Measurements from ENCODE around the gene DAW1. TPM values are rescaled to one million over a fixed set of nuclear protein-coding genes. Genes with fewer than 3 reads are reported as not detected.
A peak's percentile ranks its signal among the peaks of the same experiment; 100 is the strongest.

The DAW1 gene
- polyA plus RNA-seq, 1 of the 3 experiments (the other 2 are of a cell fraction) = 1.2 TPM

DNA sequence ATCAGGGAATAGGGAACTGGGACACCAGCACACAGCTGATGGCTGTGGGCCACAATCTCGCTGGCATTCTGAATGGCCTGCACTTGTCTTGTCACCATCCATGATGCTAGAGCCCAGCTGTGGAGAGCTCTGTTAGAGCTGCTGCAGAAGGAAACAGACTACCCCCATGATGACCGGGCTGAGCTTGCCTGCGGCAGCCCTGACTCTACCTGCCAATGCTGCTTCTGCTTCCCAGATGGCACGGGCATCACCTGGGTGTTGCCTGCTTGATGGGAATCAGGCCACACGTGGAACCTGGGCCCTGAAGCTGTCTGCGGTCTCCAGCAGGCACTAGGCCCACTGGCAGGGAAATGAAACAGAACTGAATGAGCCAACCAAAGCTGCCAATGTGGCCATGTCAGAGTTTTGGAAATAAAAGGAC, 11.2 kb upstream of the DAW1 start:
- 0 out of 2 replicates have a peak overlapping the region, but pooled peaks have one; percentile 20 for H3K9ac ChIP-seq
- no peak overlapping the region for H3K4me2 ChIP-seq
- ChIA-PET POLR2A (interaction anchor here (0.8 kb wide), 1 partner anchor 55 kb away, joined by 3 read pairs; no protein-coding TSS in a partner anchor), CTCF (interaction anchor here (1.0 kb wide), 1 partner anchor 15 kb away, joined by 3 read pairs; no protein-coding TSS in a partner anchor)
- no peaks in the 10 kb centered on the region for H3K36me3 ChIP-seq (replicated peaks in 1 of 2; ENCODE audit: control insufficient read depth in 1 of 2, insufficient read depth in 2 of 2, low read length in 1 of 2)
- H3K27me3 ChIP-seq (ENCODE audit: insufficient read depth) = no peaks in the 10 kb centered on the region
- 55% methylated on average over 4 of the region's 6 CpGs for WGBS (ENCODE audit: low lambda C conversion rate)
- no peak for DNase-seq
- peaks cover 30% of the 10 kb centered on the region for H3F3A ChIP-seq (replicated peaks; ENCODE audit: insufficient read depth)
- TF ChIP-seq RAD21 (IDR thresholded peaks at IDR 0.05; ENCODE audit: low read length) (no peak), RXRA (IDR thresholded peaks at IDR 0.05; ENCODE audit: borderline replicate concordance, low read depth) (no peak), POLR2AphosphoS5 (IDR thresholded peaks at IDR 0.05; ENCODE audit: low read depth, low read length) (no peak), YY1 (IDR thresholded peaks at IDR 0.05; ENCODE audit: low read depth) (no peak), FOSL2 (IDR thresholded peaks at IDR 0.05; ENCODE audit: borderline replicate concordance, low read depth) (no peak), TCF12 (IDR thresholded peaks at IDR 0.05) (no peak), EZH2phosphoT487 (IDR thresholded peaks at IDR 0.05; ENCODE audit: borderline replicate concordance, low read depth) (no peak), NRF1 (IDR thresholded peaks at IDR 0.05; ENCODE audit: low read depth, low read length) (no peak), EP300 (IDR thresholded peaks at IDR 0.05; ENCODE audit: borderline replicate concordance in 1 of 2, low read depth in 1 of 2, low read length in 1 of 2) (no peak), MXI1 (IDR thresholded peaks at IDR 0.05; ENCODE audit: low read depth, low read length) (no peak), TAF1 (IDR thresholded peaks at IDR 0.05; ENCODE audit: borderline replicate concordance, low read depth, low read length) (no peak)
- TF ChIP-seq, protein P1, sequence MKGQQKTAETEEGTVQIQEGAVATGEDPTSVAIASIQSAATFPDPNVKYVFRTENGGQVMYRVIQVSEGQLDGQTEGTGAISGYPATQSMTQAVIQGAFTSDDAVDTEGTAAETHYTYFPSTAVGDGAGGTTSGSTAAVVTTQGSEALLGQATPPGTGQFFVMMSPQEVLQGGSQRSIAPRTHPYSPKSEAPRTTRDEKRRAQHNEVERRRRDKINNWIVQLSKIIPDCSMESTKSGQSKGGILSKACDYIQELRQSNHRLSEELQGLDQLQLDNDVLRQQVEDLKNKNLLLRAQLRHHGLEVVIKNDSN (IDR thresholded peaks at IDR 0.05; ENCODE audit: borderline replicate concordance, low read depth) = no peak
- TF ChIP-seq, protein P2, sequence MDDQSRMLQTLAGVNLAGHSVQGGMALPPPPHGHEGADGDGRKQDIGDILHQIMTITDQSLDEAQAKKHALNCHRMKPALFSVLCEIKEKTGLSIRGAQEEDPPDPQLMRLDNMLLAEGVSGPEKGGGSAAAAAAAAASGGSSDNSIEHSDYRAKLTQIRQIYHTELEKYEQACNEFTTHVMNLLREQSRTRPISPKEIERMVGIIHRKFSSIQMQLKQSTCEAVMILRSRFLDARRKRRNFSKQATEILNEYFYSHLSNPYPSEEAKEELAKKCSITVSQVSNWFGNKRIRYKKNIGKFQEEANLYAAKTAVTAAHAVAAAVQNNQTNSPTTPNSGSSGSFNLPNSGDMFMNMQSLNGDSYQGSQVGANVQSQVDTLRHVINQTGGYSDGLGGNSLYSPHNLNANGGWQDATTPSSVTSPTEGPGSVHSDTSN (IDR thresholded peaks at IDR 0.05) = no peak
- H3K9me2 ChIP-seq = no peaks in the 10 kb centered on the region
- no peaks in the 10 kb centered on the region for H3K9me3 ChIP-seq
- H3K27ac ChIP-seq (ENCODE audit: low read depth in 2 of 2, low read length in 1 of 2) = no peak overlapping the region
- peak overlapping the region; percentile 73; the same call in 1 of the 2 replicates for H2AFZ ChIP-seq (ENCODE audit: low read depth)
- peaks cover 0 to 18% of the 10 kb centered on the region in 2 experiments; a peak in 2 of 4 replicates for H3K4me1 ChIP-seq (ENCODE audit: control insufficient read depth in 1 of 2, insufficient read depth in 2 of 2, low read depth in 1 of 2, low read length in 1 of 2)
- no peaks in the 10 kb centered on the region for H4K20me1 ChIP-seq (ENCODE audit: insufficient read depth)
- no peaks in the 10 kb centered on the region for H3K79me2 ChIP-seq (ENCODE audit: insufficient read depth)
- H3K4me3 ChIP-seq (ENCODE audit: low read depth in 2 of 2, low read length in 1 of 2) = no peak overlapping the region

DNA sequence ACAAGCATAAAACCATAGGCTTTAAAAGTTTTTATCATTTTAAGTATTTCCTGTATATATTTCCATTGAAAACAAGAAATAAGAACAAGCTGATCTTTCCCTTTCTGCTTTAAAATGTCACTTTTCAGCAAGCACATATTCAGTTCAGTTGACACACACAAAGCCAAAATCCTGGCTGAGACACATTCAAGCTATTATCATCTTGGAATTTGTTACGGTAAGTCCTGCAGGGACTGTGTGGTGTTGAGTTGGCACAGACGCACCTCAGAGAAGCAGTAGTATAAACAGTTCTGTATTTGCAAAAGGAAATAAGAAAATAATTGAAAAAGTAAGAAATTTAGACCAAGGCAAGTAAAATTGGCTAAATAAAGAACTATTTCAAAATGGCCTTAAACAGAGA, 10.4 kb upstream of the DAW1 start:
- Histone ChIP-seq H3K27ac (ENCODE audit: low read depth in 2 of 2, low read length in 1 of 2) (no peak overlapping the region), H2AFZ (ENCODE audit: low read depth) (peak overlapping the region; percentile 73; the same call in 1 of the 2 replicates), H4K20me1 (ENCODE audit: insufficient read depth) (no peaks in the 10 kb centered on the region), H3K4me3 (ENCODE audit: low read depth in 2 of 2, low read length in 1 of 2) (no peak overlapping the region), H3K4me1 (ENCODE audit: control insufficient read depth in 1 of 2, insufficient read depth in 2 of 2, low read depth in 1 of 2, low read length in 1 of 2) (peaks cover 0 to 18% of the 10 kb centered on the region in 2 experiments; a peak in 2 of 4 replicates), H3K9ac (0 out of 2 replicates have a peak overlapping the region, but pooled peaks have one; percentile 20), H3K9me2 (no peaks in the 10 kb centered on the region), H3F3A (replicated peaks; ENCODE audit: insufficient read depth) (peaks cover 30% of the 10 kb centered on the region), H3K27me3 (ENCODE audit: insufficient read depth) (no peaks in the 10 kb centered on the region), H3K9me3 (no peaks in the 10 kb centered on the region), H3K4me2 (no peak overlapping the region), H3K36me3 (replicated peaks in 1 of 2; ENCODE audit: control insufficient read depth in 1 of 2, insufficient read depth in 2 of 2, low read length in 1 of 2) (no peaks in the 10 kb centered on the region), H3K79me2 (ENCODE audit: insufficient read depth) (no peaks in the 10 kb centered on the region)
- DNase-seq = no peak
- CTCF ChIA-PET = interaction anchor here (1.0 to 3.0 kb wide), 3 partner anchors 14 to 17 kb away, joined by 3 to 21 read pairs (median 8); no protein-coding TSS in a partner anchor
- WGBS (ENCODE audit: low lambda C conversion rate) = 92% methylated on average over 2 of the region's 2 CpGs
- POLR2A ChIA-PET = interaction anchor here (0.8 kb wide), 1 partner anchor 56 kb away, joined by 3 read pairs; no protein-coding TSS in a partner anchor
- no peak for TF ChIP-seq GATA2 (CRISPR knock-in tag; IDR thresholded peaks at IDR 0.05)

Data from SK-N-SH (cell line).